Measurements from ENCODE around the gene DEFB129. TPM values are rescaled to one million over a fixed set of nuclear protein-coding genes. Genes with fewer than 3 reads are reported as not detected.

The DEFB129 gene
- total RNA-seq, 2 experiments from 2014 or later: not detected

GRCh38 chr20:215796-216195 is 11.3 kb upstream of the DEFB129 start:
- DNase-seq (ENCODE audit: low spot score): no peak
- ChIA-PET POLR2A (no interaction called here), CTCF (ENCODE audit: unreplicated experiment) (no interaction called here)
- H3K9me3 ChIP-seq (ENCODE audit: low read length): no peaks in the 10 kb centered on the region
- H3K4me1 ChIP-seq (ENCODE audit: insufficient read depth, low read length, poor library complexity, severe bottlenecking): no peaks in the 10 kb centered on the region
- no peaks in the 10 kb centered on the region for H4K20me1 ChIP-seq (ENCODE audit: insufficient read depth, low read length)
- no peak overlapping the region for H2AFZ ChIP-seq (ENCODE audit: low read length)
- H3K36me3 ChIP-seq (ENCODE audit: insufficient read depth, low read length): no peaks in the 10 kb centered on the region
- H3K9me2 ChIP-seq (ENCODE audit: insufficient read depth, low read length): no peaks in the 10 kb centered on the region
- no peak overlapping the region for H3K27ac ChIP-seq (ENCODE audit: low read depth, low read length, poor library complexity, severe bottlenecking)
- intact Hi-C loops (cut with micrococcal nuclease; ENCODE audit: unreplicated experiment): no loop called here
- no TSS peak for BruUV-seq (replicated peaks)
- H3K79me2 ChIP-seq (ENCODE audit: insufficient read depth, low read depth, low read length): no peaks in the 10 kb centered on the region
- H3K4me2 ChIP-seq (ENCODE audit: low read length): no peak overlapping the region
- H3K4me3 ChIP-seq (ENCODE audit: low read depth, low read length, poor library complexity, severe bottlenecking): no peak overlapping the region
- TF ChIP-seq, protein P1, sequence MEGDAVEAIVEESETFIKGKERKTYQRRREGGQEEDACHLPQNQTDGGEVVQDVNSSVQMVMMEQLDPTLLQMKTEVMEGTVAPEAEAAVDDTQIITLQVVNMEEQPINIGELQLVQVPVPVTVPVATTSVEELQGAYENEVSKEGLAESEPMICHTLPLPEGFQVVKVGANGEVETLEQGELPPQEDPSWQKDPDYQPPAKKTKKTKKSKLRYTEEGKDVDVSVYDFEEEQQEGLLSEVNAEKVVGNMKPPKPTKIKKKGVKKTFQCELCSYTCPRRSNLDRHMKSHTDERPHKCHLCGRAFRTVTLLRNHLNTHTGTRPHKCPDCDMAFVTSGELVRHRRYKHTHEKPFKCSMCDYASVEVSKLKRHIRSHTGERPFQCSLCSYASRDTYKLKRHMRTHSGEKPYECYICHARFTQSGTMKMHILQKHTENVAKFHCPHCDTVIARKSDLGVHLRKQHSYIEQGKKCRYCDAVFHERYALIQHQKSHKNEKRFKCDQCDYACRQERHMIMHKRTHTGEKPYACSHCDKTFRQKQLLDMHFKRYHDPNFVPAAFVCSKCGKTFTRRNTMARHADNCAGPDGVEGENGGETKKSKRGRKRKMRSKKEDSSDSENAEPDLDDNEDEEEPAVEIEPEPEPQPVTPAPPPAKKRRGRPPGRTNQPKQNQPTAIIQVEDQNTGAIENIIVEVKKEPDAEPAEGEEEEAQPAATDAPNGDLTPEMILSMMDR (conservative IDR thresholded peaks at IDR 0.05; ENCODE audit: low read length): no peak
- TF ChIP-seq EZH2phosphoT487 (IDR thresholded peaks at IDR 0.05; ENCODE audit: borderline replicate concordance, low read depth, low read length): no peak

DNA sequence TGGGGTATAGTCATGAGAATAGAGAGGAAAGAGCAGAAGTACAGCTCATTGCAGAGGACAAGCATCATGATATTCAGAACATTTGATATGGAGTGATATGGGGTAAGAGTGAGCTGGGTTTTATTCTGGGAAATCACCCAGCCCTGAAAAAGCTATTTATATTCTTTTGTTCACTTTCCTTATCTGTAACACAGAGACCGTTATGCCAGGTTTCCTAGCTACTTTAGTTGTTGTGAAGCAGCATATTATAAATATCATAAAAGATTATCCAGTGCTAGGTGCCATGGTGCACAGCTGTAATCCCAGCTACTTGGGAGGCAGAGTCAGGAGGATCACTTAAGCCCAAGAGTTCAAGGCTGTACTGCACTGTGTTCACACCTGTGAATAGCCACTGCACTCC is 9.8 kb upstream of the DEFB129 start:
- H3K79me2 ChIP-seq (ENCODE audit: insufficient read depth, low read depth, low read length): no peaks in the 10 kb centered on the region
- POLR2A ChIA-PET: no interaction called here
- no TSS peak for BruUV-seq (replicated peaks)
- no peaks in the 10 kb centered on the region for H3K36me3 ChIP-seq (ENCODE audit: insufficient read depth, low read length)
- H3K9me3 ChIP-seq (ENCODE audit: low read length): no peaks in the 10 kb centered on the region
- no peaks in the 10 kb centered on the region for H4K20me1 ChIP-seq (ENCODE audit: insufficient read depth, low read length)
- H3K9me2 ChIP-seq (ENCODE audit: insufficient read depth, low read length): no peaks in the 10 kb centered on the region
- H3K4me2 ChIP-seq (ENCODE audit: low read length): no peak overlapping the region
- H2AFZ ChIP-seq (ENCODE audit: low read length): no peak overlapping the region
- intact Hi-C loops (cut with micrococcal nuclease; ENCODE audit: unreplicated experiment): no loop called here
- H3K4me3 ChIP-seq (ENCODE audit: low read depth, low read length, poor library complexity, severe bottlenecking): no peak overlapping the region
- TF ChIP-seq EZH2phosphoT487 (IDR thresholded peaks at IDR 0.05; ENCODE audit: borderline replicate concordance, low read depth, low read length): no peak
- TF ChIP-seq, protein P1 (conservative IDR thresholded peaks at IDR 0.05; ENCODE audit: low read length): no peak
- no peaks in the 10 kb centered on the region for H3K4me1 ChIP-seq (ENCODE audit: insufficient read depth, low read length, poor library complexity, severe bottlenecking)
- CTCF ChIA-PET (ENCODE audit: unreplicated experiment): no interaction called here
- no peak for DNase-seq (ENCODE audit: low spot score)
- H3K27ac ChIP-seq (ENCODE audit: low read depth, low read length, poor library complexity, severe bottlenecking): no peak overlapping the region

DNA sequence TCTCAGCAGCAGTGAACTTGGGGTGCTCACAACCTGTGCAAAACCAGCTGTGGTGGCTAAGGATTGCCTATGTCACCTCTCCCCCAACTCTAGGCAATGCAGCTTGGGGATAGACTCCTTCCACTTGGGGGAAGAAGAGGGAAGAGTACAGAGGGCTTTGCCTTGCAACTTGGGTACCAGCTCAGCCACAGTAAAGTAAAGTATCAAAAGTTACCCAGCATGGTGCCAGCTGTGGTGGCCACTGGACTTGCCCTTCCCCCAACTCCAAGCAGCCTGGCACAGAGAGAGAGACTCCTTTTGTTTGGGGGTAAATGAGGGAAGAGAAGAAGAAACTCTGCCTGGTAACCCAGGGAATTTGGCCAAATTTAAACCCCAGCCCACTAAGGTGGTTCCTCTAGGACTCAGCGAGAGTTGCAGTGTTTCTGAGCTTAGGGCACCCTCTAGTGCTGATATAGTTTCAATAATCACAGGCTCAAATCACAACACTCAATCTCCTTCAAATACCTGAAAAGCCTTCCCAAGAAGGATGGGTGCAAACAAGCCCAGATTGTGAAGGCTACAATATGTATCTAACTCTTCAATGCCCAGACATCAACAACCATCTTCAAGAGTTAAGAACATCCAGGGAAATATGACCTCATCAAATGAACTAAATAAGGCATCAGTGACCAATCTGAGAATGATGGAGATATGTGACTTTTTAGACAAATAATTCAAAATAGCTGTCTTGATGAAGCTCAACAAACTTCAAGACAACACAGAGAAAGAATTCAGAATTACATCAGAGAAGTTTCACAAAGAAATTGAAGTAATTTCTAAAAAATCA is 7.6 kb upstream of the DEFB129 start:
- no peaks in the 10 kb centered on the region for H3K79me2 ChIP-seq (ENCODE audit: insufficient read depth, low read depth, low read length)
- H3K27ac ChIP-seq (ENCODE audit: low read depth, low read length, poor library complexity, severe bottlenecking): no peak overlapping the region
- intact Hi-C loops (cut with micrococcal nuclease; ENCODE audit: unreplicated experiment): no loop called here

More for the DNA sequence above, 7.6 kb upstream of the DEFB129 start:
- H3K9me3 ChIP-seq (ENCODE audit: low read length): no peaks in the 10 kb centered on the region
- ChIA-PET CTCF (ENCODE audit: unreplicated experiment) (no interaction called here), POLR2A (no interaction called here)
- no peaks in the 10 kb centered on the region for H3K9me2 ChIP-seq (ENCODE audit: insufficient read depth, low read length)
- no peaks in the 10 kb centered on the region for H4K20me1 ChIP-seq (ENCODE audit: insufficient read depth, low read length)
- H3K4me1 ChIP-seq (ENCODE audit: insufficient read depth, low read length, poor library complexity, severe bottlenecking): no peaks in the 10 kb centered on the region
- DNase-seq (ENCODE audit: low spot score): peak; percentile 27
- H2AFZ ChIP-seq (ENCODE audit: low read length): no peak overlapping the region
- TF ChIP-seq, protein P1 (conservative IDR thresholded peaks at IDR 0.05; ENCODE audit: low read length): peak; percentile 76
- TF ChIP-seq EZH2phosphoT487 (IDR thresholded peaks at IDR 0.05; ENCODE audit: borderline replicate concordance, low read depth, low read length): no peak
- H3K4me2 ChIP-seq (ENCODE audit: low read length): no peak overlapping the region
- no peak overlapping the region for H3K4me3 ChIP-seq (ENCODE audit: low read depth, low read length, poor library complexity, severe bottlenecking)
- no TSS peak for BruUV-seq (replicated peaks)
- no peaks in the 10 kb centered on the region for H3K36me3 ChIP-seq (ENCODE audit: insufficient read depth, low read length)

Data from OCI-LY7 (cell line).